Right cardiac atrium (tissue), 5 donors: ENCODE measurements around the gene FABP1. TPM values are rescaled to one million over a fixed set of nuclear protein-coding genes. Genes with fewer than 3 reads are reported as not detected.

Source experiments
- ATAC-seq, 2 donors: fragments of 200-7000 bp; cut with Tn5 transposase; one replicate each; pipeline versions ENCODE4 v1.8.0 to v1.9.1; 2020; ENCODE audit warnings: moderate library complexity in 2 of 2, mild to moderate bottlenecking in 1 of 2
- DNase-seq, 3 donors: peaks; one replicate each; pipeline ENCODE4 v3.0.0-alpha.2; 2020
- H3K27ac ChIP-seq: one replicate; pipeline ENCODE4 v1.5.1; 2013; ENCODE audit warnings: mild to moderate bottlenecking, low read length, control low read depth, moderate library complexity
- H3K27me3 ChIP-seq: one replicate; pipeline ENCODE4 v1.6.1; 2013; ENCODE audit not compliant: control insufficient read depth, insufficient read depth
- H3K4me1 ChIP-seq: one replicate; pipeline ENCODE4 v1.6.1; 2013; ENCODE audit warnings: low read length; ENCODE audit not compliant: control insufficient read depth, insufficient read depth
- H3K4me3 ChIP-seq: one replicate; pipeline ENCODE4 v1.5.1; 2013; ENCODE audit warnings: low read length, control low read depth
- H3K9me3 ChIP-seq: one replicate; pipeline ENCODE4 v1.6.1; 2013; ENCODE audit warnings: low read length; ENCODE audit not compliant: control insufficient read depth
- WGBS: extraction: QIAGEN DNeasy Blood & Tissue Kit; methylation state at CpG from one replicate; pipeline ENCODE4 v1.1.7; 2013; 5-methylcytosine and 5-hydroxymethylcytosine counted together
- intact Hi-C, 4 donors: fragments of 100-400 bp; cut with DNase I; formaldehyde crosslinking; loops; one replicate each; pipeline versions ENCODE4 v1.11.0 to v1.14.0; 2022 to 2023
- polyA plus RNA-seq: library from polyadenylated mRNA; stranded (reverse); fragments of 200-250 nt; gene quantifications from one replicate; pipeline ENCODE4 v1.2.3, GENCODE V29; 2013
- total RNA-seq, 4 donors: library from RNA; stranded (reverse); fragmentation: NEBNext Ultra II Directional; extraction: Animal tissue kit (Norgen Biotek cat#: 25700); gene quantifications; one replicate each; pipeline ENCODE4 v1.2.1, GENCODE V29; 2021
- donor health status: healthy with polysubstance abuse.
- donor health status: DM: no; HTN: yes; CAD: no.
- donor health status: DM: no; HTN: no; CAD: no.
- donor health status: DM: no; HTN: yes; CAD: no; lungs with severe emphysema.
- donor health status: DM: yes; HTN: yes; CAD: no.

FABP1 gene
- total and polyA plus RNA-seq, 5 donors, result 1.1 TPM; not detected in 4

DNA sequence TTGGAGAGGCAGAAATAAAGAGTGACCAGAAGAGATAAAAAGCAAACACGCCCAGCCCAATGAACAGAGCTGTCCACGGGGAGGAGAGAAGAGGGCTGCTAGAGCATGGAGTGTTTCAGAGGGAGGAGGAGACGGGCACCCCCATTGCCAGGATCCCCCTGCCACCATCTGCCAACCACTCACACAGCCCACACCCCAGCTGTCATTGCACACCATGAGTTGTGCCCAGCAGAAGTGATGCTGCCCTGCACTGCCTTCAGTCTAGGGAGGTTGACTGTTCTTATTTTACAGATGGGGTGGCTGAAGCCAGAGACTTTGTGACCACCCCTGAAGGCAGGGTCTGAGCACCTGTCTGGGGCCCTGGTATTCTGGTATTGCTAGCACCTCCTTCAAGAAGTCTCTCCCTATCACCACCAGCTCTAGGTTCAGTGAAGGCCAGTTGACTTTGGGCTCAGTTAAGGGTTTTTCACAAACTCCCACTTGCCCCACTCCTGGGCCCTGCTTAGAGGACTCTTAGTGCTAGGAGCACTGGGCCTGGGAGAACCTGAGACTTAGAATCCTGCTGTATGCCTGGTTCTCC, 2.4 kb downstream of the FABP1 start:
- no peak for ATAC-seq
- 66% methylated on average over 3 of the region's 3 CpGs for WGBS

DNA sequence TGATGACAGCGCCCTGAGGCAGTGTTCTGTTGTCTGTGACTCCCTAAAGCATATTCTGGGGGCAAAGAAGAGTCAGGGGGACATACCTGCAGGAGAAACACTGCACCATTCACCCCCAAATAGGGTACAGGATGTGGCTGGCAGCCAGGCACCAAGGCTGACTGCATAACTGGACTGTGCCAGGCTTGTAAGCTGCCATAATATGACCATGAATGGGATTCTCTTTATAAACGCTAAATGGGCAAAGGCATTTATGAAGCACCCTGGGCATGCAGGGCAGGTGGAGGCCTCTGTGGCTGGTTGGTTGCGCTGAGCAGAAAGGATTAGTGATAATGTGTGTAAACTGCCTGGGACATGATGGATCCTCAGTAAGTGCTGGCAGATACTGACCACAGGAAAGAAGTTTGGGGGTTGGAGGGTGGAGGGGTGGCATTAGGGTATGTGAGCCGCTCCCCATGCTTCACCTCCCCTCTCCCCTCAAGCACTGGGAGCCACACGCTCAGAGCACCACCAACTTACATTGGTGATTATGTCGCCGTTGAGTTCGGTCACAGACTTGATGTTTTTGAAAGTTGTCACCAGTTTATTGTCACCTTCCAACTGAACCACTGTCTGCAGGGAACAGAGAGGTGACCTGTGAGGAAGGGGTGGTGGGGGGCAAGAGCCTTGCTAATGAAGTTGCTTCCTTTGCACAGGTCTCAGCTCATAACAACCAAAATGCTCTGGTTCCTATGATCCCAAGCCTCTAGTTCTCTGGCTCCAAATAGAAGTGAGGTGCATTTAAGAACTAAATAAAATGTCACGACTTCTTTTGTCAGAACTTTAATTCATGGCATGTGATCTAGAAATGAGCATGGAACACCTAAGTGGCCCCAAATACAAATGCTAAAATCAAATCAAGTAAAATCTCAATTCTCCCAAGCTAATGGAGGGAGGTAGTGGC, 3.6 kb downstream of the FABP1 start:
- ATAC-seq (no peak), DNase-seq (no peak)
- H3K4me3 ChIP-seq, result no peak overlapping the region
- no peaks in the 10 kb centered on the region for H3K4me1 ChIP-seq
- H3K9me3 ChIP-seq, result no peaks in the 10 kb centered on the region
- WGBS, result 87% methylated on average over 9 of the region's 9 CpGs
- no peaks in the 10 kb centered on the region for H3K27me3 ChIP-seq
- no peak overlapping the region for H3K27ac ChIP-seq
- intact Hi-C loops, result no loop called here

More for the DNA sequence above, 2.4 kb downstream of the FABP1 start:
- Histone ChIP-seq H3K4me3 (no peak overlapping the region), H3K4me1 (no peaks in the 10 kb centered on the region), H3K27ac (no peak overlapping the region), H3K27me3 (no peaks in the 10 kb centered on the region), H3K9me3 (no peaks in the 10 kb centered on the region)
- DNase-seq, result no peak
- intact Hi-C loops, result no loop called here

DNA sequence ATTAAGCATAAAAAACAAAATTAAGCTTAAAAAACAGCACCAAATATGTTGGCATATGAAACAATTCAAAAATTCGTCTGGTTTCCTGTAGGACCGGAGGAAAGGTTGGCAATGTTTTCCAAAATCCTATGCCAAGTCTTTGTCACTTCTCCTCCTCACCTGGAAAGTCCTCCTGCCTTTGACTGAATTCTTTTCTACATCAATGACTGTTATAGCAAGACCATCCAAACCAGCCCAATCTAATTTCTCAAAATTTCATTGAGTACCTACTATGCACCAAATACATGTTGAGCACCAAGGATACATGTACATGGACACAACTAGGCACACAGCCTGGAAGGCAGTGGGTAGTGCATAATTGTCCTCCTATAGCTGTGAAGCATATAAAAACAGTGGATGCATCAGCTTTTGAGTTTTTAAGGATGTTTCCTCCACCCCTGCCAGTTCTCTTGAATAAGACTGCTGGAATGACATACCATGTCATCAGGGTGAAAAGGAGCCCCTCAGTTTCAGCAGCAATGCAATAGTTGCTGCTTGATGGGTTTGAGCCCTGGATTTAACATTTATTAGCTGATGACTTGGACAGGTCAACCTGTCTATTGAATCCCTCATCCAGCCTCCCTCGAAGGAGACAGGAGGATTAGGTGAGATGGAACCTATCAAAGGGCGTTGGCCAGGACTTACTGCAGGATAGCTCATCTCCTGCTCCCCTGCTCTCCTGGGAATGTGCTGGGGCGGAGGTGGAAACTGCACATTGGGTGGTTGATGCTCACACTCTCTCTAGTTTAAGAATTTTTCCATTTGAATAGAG, 4.5 kb downstream of the FABP1 start:
- intact Hi-C loops, result no loop called here
- 68% methylated on average over 5 of the region's 5 CpGs for WGBS

DNA sequence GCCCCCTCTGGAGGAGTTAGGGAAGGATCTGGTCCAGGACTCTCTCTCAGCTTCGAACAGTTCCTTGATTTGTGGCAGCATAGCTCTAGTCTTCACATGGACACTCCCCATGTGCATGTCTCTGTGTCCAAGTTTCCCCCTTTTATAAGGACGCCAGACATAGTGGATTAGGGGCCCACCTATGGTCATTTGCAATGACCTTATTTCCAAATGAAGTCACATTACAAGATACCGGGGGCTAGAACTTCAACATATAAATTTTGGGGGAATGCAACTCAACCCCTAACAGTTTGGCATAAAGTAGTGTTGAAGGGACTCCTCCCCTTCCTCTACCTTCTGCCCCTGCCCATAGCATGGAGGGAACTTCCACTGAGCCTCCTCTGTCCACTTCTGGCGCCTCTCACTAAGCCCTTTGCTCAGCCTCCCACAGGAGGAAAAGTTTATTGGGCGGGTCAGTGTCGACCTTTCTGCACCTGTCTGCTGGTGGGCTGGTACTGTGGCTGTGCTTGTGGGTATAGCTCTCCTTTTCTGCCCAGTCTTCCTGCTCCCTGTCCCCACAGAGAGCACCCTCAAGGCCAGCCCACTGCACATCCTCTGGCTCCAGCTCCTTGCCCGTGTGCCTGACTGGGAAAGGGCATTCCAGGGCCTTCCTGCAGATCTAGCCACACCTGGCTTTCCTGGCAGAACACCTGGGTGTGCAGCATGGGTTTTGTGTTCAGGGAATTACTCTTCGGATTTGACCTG, 5.5 kb downstream of the FABP1 start:
- Histone ChIP-seq H3K27me3 (no peaks in the 10 kb centered on the region), H3K4me1 (no peaks in the 10 kb centered on the region), H3K9me3 (no peaks in the 10 kb centered on the region), H3K4me3 (no peak overlapping the region), H3K27ac (no peak overlapping the region)
- intact Hi-C loops, result no loop called here
- ATAC-seq (peak in 1 of 2 donors; percentile 10), DNase-seq (no peak)
- 78% methylated on average over 8 of the region's 8 CpGs for WGBS

More for the DNA sequence above, 4.5 kb downstream of the FABP1 start:
- no peak for DNase-seq
- H3K27ac ChIP-seq, result no peak overlapping the region
- H3K9me3 ChIP-seq, result no peaks in the 10 kb centered on the region
- H3K4me3 ChIP-seq, result no peak overlapping the region
- H3K4me1 ChIP-seq, result no peaks in the 10 kb centered on the region
- no peak for ATAC-seq
- no peaks in the 10 kb centered on the region for H3K27me3 ChIP-seq

DNA sequence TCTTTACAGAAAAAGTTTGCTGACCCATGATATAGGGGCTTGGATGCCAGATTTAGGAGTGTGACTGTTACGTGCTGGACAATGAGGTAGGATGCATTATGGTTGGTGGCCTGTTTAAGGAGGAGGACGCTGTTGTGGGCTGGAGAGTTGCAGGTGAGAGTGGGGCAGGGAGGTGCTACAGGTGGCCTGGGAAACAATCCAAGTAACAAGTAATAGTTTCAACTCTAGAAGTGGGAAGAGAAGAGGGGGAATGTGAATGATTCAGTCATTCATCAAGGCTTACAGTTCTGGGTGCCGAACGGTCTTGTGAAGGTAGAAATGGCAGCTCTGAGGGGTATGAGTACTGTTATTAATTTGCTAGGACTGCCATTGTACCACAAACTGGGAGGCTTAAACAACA, 6.2 kb downstream of the FABP1 start:
- DNase-seq (no peak), ATAC-seq (no peak)
- intact Hi-C loops, result no loop called here
- H3K27ac ChIP-seq, result no peak overlapping the region
- H3K4me3 ChIP-seq, result no peak overlapping the region
- H3K9me3 ChIP-seq, result no peaks in the 10 kb centered on the region
- H3K4me1 ChIP-seq, result no peaks in the 10 kb centered on the region
- WGBS, result 92% methylated on average over 4 of the region's 4 CpGs
- no peaks in the 10 kb centered on the region for H3K27me3 ChIP-seq

DNA sequence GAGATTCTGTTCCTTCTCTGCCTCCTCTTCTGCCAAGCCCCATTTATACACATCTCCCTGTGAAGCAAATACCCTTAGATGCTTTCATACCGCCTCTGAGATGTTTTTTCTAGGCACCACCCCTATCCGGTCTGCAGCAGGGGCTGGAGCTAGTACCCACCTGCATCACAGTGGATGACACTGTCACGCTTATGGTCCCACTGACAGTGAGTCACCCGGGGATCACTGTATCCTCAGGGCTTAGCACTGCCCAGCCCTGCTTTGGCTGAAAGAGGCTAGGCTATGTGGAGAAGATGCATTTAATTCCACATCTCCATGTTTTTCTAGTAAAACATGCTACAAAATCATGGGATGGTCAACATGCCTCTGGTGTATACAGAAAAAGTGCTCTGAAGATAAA, 9.9 kb downstream of the FABP1 start:
- peak in 1 of 2 donors; percentile 38 for ATAC-seq
- H3K27me3 ChIP-seq, result no peaks in the 10 kb centered on the region
- 83% methylated on average over 4 of the region's 4 CpGs for WGBS

DNA sequence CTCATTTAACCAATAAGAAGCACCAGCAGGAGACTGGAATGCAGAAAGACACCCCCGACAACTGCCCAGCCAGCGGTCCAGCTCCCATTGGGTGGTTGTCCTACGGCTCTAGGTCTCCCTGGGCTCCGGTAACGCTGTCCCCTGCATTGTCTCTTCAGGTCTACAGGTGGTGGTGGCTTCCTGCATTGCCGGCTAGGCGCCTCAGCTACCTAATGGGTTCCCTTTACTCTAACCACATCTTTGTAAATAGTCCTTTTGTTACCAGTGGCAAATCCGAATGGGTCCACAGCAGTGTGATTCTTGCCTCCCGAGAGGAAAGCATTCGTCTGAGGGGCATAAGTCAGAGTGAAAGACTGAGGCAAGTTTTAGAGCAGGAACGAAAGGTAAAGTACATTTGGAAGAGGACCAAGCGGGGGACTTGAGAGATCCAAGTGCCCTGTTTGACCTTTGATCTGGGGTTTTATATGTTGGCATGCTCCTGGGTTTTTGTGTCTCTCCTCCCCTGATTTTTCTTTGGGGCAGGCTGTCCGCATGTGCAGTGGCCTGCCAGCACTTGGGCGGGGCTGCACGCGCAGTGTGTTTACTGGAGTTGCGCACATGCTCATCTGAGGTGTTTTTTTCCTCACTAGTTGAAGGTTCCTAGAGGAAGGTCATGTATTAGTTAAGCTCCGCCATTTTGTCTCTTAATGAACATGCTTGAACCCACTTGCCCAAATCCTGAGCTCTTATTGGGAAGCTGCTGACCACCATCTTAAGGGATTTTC, 11.0 kb downstream of the FABP1 start:
- intact Hi-C loops, result no loop called here

More for the DNA sequence above, 9.9 kb downstream of the FABP1 start:
- DNase-seq, result no peak
- intact Hi-C loops, result no loop called here
- H3K4me3 ChIP-seq, result no peak overlapping the region
- H3K9me3 ChIP-seq, result no peaks in the 10 kb centered on the region
- no peaks in the 10 kb centered on the region for H3K4me1 ChIP-seq
- H3K27ac ChIP-seq, result no peak overlapping the region

DNA sequence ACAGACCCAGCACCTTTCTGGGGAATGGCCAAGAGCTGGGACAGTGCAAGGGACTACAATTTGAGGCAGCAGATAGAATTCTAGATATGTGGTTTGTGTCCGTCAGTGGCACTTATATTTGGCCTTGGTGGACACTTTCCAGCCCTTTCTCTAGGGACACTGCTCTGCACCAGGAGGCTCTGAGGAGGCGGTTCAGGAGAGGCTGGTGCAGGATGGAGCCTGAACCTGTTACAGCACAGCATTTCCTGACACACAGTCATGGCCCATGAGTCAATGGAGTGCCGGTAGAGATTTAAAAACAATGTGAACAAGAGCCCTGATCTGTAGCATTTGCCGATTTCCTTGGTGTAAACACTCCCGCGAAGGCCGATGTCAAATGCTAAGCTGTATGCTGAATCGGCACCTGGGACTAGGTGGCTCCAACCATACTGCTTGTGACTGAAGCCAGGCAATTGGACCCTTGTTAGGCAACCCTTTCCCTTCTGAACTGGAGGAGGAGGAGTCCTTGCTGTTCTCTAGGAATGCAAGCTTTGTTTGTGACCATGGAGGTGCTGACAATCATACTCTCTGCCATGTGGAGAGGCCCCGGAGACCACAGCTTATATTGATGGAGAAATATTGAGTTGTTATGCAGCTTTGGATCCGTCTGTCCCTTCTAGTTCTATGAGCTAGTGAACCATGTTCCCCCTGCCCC, 11.9 kb downstream of the FABP1 start:
- DNase-seq (no peak), ATAC-seq (no peak)
- Histone ChIP-seq H3K9me3 (no peaks in the 10 kb centered on the region), H3K4me3 (no peak overlapping the region), H3K27me3 (no peaks in the 10 kb centered on the region), H3K4me1 (no peaks in the 10 kb centered on the region), H3K27ac (no peak overlapping the region)
- WGBS, result 89% methylated on average over 10 of the region's 10 CpGs
- intact Hi-C loops, result no loop called here

More for the DNA sequence above, 11.0 kb downstream of the FABP1 start:
- DNase-seq, result no peak
- WGBS, result 92% methylated on average over 18 of the region's 18 CpGs
- Histone ChIP-seq H3K9me3 (no peaks in the 10 kb centered on the region), H3K27ac (no peak overlapping the region), H3K4me1 (no peaks in the 10 kb centered on the region), H3K4me3 (no peak overlapping the region), H3K27me3 (no peaks in the 10 kb centered on the region)
- no peak for ATAC-seq

DNA sequence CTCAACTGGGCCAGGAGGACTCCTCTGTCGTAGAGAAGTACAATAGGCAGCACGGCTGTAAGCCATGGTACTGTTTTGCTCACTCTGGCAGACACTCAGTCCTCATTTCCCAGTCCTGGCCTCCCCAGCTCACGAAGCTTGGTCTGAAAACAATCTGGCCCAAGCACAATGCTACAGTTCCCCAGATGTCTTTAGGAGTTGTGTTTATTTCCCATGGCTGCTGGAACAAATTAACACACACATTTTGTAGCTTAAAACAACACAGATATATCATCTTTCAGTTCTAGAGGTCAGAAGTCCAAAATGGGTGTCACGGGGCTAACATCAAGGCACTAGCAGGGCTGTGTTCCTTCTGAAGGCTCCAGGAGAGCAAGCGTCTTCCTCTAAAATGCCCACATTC, 13.0 kb downstream of the FABP1 start:
- Histone ChIP-seq H3K9me3 (no peaks in the 10 kb centered on the region), H3K4me1 (no peaks in the 10 kb centered on the region), H3K27ac (no peak overlapping the region), H3K4me3 (no peak overlapping the region), H3K27me3 (no peaks in the 10 kb centered on the region)
- WGBS, result 25% methylated on average over 5 of the region's 5 CpGs
- DNase-seq (no peak), ATAC-seq (peak in 1 of 2 donors; percentile 63)
- intact Hi-C loops, result no loop called here
